NCI-H187 (cell line): ENCODE measurements around the gene EEF2KMT.
A peak's percentile ranks its signal among the peaks of the same experiment; 100 is the strongest.
"Not testable (repeated sequence)": the region's sequence is repeated elsewhere in the genome, so short reads cannot be mapped to it uniquely, and the experiment has no call there.

Experiments
- DNase-seq, 2 experiments: peaks; one replicate each; lab custom pipeline; 2025; lab: John Stamatoyannopoulos, UW

EEF2KMT gene

DNA sequence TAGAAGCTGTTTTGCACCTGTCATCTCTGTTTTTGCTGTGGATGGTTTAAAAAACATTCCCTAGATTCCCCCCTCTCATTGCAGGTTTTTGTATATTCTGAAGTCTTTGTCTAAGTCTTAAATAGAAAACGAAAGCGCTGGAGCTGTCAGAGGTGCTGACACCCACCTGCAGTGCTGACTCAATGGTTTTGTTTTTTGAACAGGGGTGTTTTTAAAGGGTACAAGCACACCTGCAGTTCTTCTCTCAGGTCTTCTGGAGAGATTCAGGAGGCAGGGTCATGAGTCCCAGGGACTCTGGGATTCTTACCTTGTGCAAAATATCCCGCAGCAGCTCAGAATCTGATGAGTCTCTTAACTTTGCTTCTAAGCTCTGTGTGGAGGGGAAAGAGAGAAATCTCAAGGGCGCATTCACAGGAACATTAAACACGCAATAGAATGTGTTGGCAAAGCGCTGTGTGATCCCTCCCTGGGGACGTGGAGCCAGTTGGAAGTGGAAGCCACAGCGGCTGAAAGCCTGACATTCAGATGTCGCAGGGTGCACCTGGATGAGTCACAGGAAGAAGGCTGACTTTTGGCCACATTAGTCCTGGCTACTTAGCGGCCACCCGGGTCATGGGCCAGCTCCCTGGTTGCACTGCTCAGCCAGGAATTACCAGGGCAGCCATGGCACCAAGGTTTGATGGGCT lies 2.3 kb downstream of the EEF2KMT start:
- DNase-seq: not testable (repeated sequence)

- DNase-seq: not testable (repeated sequence)
Measured at GRCh38 chr16:5093746-5094145, 3.8 kb downstream of the EEF2KMT start.

- DNase-seq: not testable (repeated sequence)
Measured at GRCh38 chr16:5093081-5093480, 4.5 kb downstream of the EEF2KMT start.

DNA sequence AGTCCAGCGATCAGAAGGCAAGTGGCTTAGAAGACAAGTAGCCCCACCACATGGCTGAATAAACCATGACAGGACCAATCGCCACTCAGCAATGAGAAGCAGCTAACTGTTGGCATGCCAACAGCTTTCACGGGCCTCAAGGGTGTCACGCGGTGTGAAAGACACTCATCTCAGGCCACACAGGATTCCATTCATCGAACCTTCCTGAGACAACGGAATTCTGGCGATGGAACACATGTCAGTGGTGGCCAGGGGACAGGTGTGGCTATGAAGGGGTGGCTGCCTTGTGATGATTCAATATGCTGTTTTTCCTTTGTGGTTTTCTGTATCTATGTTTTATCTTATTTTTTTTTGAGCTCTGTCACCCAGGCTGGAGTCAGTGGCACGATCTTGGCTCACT lies 7.0 kb downstream of the EEF2KMT start:
- not testable (repeated sequence) for DNase-seq

DNA sequence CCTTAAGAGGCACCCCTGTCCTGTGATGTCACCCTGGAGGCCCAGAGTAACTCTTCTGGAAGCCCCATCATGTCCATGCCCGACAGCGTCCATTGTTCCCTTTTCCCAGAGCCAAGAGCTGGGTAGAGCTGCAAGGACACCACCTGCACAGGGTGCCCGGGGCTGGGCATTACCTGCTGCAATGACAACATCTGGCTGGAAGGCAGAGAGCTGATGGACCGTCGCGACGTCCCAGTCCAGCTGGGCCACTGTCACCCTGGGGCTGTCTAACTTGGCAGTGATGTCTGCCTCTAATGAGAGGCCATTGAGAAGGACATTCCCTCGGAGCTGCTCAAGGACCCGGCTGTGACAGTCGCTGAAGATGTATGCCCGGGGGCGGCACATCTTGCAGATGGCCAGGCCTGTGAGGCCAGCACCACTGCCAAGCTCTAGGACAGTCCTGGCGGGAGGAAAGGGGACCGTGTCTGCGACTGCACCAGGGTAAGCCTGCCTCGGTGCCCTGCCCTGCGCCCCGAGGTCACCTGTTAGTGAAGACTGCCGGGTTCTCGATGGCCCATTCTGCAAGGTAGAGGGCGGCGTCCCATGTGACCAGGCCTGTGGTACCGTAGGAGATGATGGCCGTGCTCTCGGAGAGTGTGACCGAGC lies 7.6 kb downstream of the EEF2KMT start:
- DNase-seq: not testable (repeated sequence)

DNA sequence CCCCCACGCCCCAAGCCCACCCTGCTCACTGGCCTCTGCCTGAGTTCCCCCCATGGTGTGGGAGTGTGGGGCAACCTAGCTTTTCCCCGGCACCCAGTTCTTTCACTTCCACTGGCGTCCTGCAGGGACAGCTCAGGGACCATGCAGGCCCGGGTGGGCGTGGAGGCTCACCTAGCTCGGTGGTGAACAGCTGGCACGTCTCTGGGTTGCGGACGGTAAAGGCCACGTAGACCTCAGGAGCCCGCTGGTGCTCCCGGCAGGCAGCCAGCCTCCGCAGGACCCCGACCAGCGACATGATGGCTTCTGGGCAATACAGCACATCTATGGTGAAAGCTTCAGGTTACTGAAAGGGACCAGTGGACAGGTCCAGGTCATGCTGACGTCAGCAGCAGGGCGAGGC lies 8.7 kb downstream of the EEF2KMT start:
- DNase-seq: not testable (repeated sequence)

GRCh38 chr16:5088086-5088790 lies 9.4 kb downstream of the EEF2KMT start:
- DNase-seq: not testable (repeated sequence)

- not testable (repeated sequence) for DNase-seq
Measured at GRCh38 chr16:5085716-5086115, 11.9 kb downstream of the EEF2KMT start.

GRCh38 chr16:5084802-5085201 lies 12.8 kb downstream of the EEF2KMT start:
- DNase-seq: not testable (repeated sequence)

DNA sequence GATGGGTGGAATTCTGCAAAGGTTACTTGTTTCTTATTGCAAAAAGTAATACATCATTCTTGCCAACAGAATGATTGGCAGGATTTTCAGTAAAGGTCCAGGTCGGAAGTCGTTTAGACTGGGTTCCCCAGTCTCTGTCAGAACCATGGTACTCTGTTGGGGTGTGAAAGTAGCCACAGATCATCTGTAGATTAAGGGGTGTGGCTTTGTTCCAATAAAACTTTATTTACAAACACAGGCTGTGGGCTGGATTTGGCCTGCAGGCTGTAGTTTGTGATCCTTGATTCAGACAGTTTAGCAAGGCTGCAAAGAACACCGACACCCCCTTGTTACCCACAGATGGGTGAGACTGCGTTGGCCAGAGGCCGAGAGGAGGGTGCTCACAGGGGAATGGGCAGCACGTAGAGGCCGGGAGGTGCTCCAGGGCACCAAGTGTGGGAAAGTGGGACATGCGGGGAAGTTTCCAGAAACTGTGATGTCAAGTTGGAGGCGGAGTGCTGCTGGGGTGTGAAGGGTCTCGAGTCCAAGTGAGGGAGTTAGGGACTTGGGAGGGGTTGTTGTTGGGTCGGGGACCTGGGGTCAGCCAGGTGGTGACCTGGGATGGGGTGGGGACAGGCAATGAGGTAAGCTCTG lies 13.4 kb downstream of the EEF2KMT start:
- not testable (repeated sequence) for DNase-seq

- not testable (repeated sequence) for DNase-seq
Measured at GRCh38 chr16:5083646-5084045, 13.9 kb downstream of the EEF2KMT start.

- DNase-seq: not testable (repeated sequence)
Measured at GRCh38 chr16:5080996-5081395, 16.6 kb downstream of the EEF2KMT start.

GRCh38 chr16:5080461-5080860 lies 17.1 kb downstream of the EEF2KMT start:
- DNase-seq: not testable (repeated sequence)

DNA sequence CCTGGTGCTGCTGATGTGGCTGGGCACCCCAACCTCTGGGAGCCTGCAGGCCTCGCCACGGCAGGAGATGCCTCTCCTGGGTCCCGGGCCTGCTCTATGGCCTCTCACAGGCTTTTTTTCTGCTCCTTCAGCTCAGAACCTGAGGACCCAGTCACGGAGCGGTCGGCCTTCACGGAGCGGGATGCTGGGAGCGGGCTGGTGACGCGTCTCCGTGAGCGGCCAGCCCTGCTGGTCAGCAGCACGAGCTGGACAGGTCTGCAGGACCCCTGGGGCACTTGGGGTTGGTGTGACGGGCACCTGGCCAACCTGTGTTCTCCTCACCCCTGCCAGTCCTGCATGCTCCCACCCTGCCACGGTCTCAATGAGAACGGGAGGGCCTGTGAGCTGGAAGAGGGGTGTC lies 19.0 kb downstream of the EEF2KMT start:
- DNase-seq: no peak

GRCh38 chr16:5077304-5077703 lies 20.3 kb downstream of the EEF2KMT start:
- DNase-seq: no peak

DNA sequence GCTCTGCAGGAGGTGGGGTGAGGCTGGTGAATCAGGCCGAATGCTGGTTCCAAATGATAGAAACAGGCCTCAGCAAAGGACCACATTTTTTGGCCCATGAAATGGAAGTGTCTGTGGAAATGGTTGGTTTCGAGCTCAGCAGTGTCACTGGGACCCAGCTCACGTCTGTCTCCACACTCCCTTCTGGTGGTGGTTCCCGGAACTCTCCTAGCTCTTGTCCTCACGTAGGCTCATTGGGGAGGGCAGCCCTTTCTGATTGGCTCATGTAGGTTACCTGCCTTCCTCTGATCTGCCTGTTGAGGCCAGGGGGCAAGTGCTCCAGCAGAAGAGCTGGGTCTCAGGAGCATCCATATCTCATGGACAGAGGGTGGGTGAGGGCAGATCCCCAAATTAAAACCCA lies 22.0 kb downstream of the EEF2KMT start:
- DNase-seq: no peak

- not testable (repeated sequence) for DNase-seq
Measured at GRCh38 chr16:5073771-5074170, 23.8 kb downstream of the EEF2KMT start.

GRCh38 chr16:5073279-5073629 lies 24.3 kb downstream of the EEF2KMT start:
- no peak for DNase-seq

GRCh38 chr16:5072334-5073278 lies 25.0 kb downstream of the EEF2KMT start:
- DNase-seq: no peak

DNA sequence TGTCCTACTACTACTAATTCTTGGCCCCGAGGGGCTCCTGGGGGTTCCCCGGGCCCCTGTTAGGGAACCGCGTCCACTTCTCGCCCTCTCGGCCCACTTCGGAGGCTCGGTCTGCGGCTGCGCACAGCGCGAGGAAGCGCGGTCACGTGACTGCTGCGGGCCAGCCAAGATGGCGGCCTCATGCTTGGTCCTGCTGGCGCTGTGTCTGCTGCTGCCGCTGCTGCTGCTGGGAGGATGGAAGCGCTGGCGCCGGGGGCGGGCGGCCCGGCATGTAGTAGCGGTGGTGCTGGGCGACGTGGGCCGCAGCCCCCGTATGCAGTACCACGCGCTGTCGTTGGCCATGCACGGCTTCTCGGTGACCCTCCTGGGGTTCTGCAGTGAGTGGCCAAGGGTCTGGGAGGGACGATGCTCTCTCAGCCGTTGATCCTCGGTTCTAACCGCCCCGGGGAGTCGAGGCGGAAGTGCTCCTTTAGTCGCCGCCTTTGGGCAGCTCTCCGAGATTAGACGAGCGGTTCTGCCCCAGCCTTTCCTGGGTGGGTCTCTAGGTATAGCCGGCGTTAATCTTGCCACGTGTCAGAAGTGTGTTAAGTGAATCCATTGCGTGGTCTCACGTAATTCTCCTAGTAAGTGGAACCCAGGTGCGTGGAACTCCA lies 25.8 kb downstream of the EEF2KMT start, which contains the start of gene ALG1:
Gene ALG1, plus strand, starts transcription at position 163 of the 653 bp plus-strand sequence. Its CDS starts 7 bp downstream, at position 170.
- DNase-seq: peak; percentile 25 to 72

GRCh38 chr16:5071341-5071680 lies 26.3 kb downstream of the EEF2KMT start:
- DNase-seq: no peak
